Measurements from ENCODE around the gene HP. TPM values are rescaled to one million over a fixed set of nuclear protein-coding genes. Genes with fewer than 3 reads are reported as not detected.

HP gene
- total and polyA plus RNA-seq, 2 of the 4 experiments (the other 2 are of a cell fraction): not detected

DNA sequence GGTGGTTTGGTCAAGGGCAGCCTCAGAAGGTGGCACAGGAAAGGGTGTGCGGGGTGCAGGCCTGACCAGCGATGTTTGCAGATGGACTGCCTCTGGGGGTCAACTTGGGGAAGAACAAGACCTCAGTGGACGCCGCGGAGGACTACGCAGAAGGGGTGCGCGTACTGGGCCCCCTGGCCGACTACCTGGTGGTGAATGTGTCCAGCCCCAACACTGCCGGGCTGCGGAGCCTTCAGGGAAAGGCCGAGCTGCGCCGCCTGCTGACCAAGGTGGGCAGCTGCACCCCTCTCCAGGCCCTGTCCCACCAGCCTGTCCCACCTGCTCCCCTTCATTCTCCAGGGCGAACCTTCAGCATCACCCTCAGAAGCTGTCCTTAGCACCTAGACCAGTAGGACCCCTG is 33.3 kb upstream of the HP start:
- no peak for TF ChIP-seq CHD1 (IDR thresholded peaks at IDR 0.05; ENCODE audit: low read depth, low read length)
- TF ChIP-seq, protein P1, sequence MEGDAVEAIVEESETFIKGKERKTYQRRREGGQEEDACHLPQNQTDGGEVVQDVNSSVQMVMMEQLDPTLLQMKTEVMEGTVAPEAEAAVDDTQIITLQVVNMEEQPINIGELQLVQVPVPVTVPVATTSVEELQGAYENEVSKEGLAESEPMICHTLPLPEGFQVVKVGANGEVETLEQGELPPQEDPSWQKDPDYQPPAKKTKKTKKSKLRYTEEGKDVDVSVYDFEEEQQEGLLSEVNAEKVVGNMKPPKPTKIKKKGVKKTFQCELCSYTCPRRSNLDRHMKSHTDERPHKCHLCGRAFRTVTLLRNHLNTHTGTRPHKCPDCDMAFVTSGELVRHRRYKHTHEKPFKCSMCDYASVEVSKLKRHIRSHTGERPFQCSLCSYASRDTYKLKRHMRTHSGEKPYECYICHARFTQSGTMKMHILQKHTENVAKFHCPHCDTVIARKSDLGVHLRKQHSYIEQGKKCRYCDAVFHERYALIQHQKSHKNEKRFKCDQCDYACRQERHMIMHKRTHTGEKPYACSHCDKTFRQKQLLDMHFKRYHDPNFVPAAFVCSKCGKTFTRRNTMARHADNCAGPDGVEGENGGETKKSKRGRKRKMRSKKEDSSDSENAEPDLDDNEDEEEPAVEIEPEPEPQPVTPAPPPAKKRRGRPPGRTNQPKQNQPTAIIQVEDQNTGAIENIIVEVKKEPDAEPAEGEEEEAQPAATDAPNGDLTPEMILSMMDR (conservative IDR thresholded peaks at IDR 0.05; ENCODE audit: low read depth, low read length): peak; percentile 12; the same call in 1 of the 2 replicates
- TF ChIP-seq BHLHE40 (IDR thresholded peaks at IDR 0.05; ENCODE audit: low read depth, low read length): no peak
- no peak for TF ChIP-seq ELK1 (IDR thresholded peaks at IDR 0.05; ENCODE audit: borderline replicate concordance, low read depth, low read length)
- no peak for TF ChIP-seq FOS (IDR thresholded peaks at IDR 0.05; ENCODE audit: low read depth, low read length)
- TF ChIP-seq NFE2L2 (IDR thresholded peaks at IDR 0.05; ENCODE audit: low read depth, low read length): no peak
- TF ChIP-seq MAZ (IDR thresholded peaks at IDR 0.05; ENCODE audit: borderline replicate concordance, low read depth, low read length): no peak
- no peak for TF ChIP-seq CEBPB (IDR thresholded peaks at IDR 0.05; ENCODE audit: low read depth, low read length)
- H3K23ac ChIP-seq (ENCODE audit: low read depth, low read length): no peak overlapping the region
- no peak overlapping the region for H2BK15ac ChIP-seq (ENCODE audit: low read depth, low read length)
- ATAC-seq (ENCODE audit: low read depth) (no peak), DNase-seq (no peak)
- in situ Hi-C loops (cut with MboI; ENCODE audit: low sequenced_read_pairs) (no loop called here), intact Hi-C loops (cut with micrococcal nuclease) (no loop called here), dilution Hi-C loops (cut with HindIII; ENCODE audit: low sequenced_read_pairs, unreplicated experiment) (no loop called here)
- no peaks in the 10 kb centered on the region for H3K4me1 ChIP-seq (ENCODE audit: control insufficient read depth, insufficient read depth, low read length)
- H4K8ac ChIP-seq (ENCODE audit: low read depth in 2 of 2, low read length in 2 of 2): no peak overlapping the region
- no peak overlapping the region for H2AK9ac ChIP-seq (replicated peaks; ENCODE audit: low read depth, low read length, poor library complexity)
- 72% methylated on average over 12 of the region's 15 CpGs; no CpG with 5 or more reads in 1 of the 2 experiments for WGBS, 2 experiments (ENCODE audit: extremely low coverage in 2 of 2, insufficient read length in 1 of 2)
- H3K9ac ChIP-seq (ENCODE audit: low read depth, low read length): no peak overlapping the region
- H3K27me3 ChIP-seq (ENCODE audit: control insufficient read depth, insufficient read depth, low read length): no peaks in the 10 kb centered on the region
- no peak overlapping the region for H4K5ac ChIP-seq (ENCODE audit: low read depth, low read length)
- H3K4me3 ChIP-seq (ENCODE audit: insufficient read depth, low read depth, low read length): no peak overlapping the region
- no peak overlapping the region for H3K56ac ChIP-seq (ENCODE audit: extremely low read depth, insufficient read depth, low read length)
- ChIA-PET CTCF (no interaction called here), POLR2A (ENCODE audit: unreplicated experiment) (interaction anchor here (0.5 kb wide), 1 partner anchor 71 kb away, joined by 8 read pairs; no protein-coding TSS in a partner anchor)
- H4K91ac ChIP-seq (ENCODE audit: insufficient read depth, low read depth, low read length): no peak overlapping the region
- no peaks in the 10 kb centered on the region for H3K79me1 ChIP-seq (ENCODE audit: low read depth in 1 of 2, low read length in 2 of 2)
- H3K14ac ChIP-seq (replicated peaks; ENCODE audit: low read depth, low read length): no peak overlapping the region
- no peak overlapping the region for H3K4me2 ChIP-seq (ENCODE audit: low read depth, low read length)
- no peak overlapping the region for H3K18ac ChIP-seq (ENCODE audit: low read depth, low read length)
- H3K4ac ChIP-seq (ENCODE audit: low read depth, low read length): no peak overlapping the region
- H2BK5ac ChIP-seq (ENCODE audit: low read depth, low read length, poor library complexity, severe bottlenecking): no peak overlapping the region
- H2BK120ac ChIP-seq (ENCODE audit: low read depth, low read length): no peak overlapping the region
- no peak overlapping the region for H2AK5ac ChIP-seq (ENCODE audit: low read depth, low read length)
- H3K9me1 ChIP-seq (ENCODE audit: insufficient read depth, low read length): 0 out of 2 replicates have a peak, but pooled peaks cover 3% of the 10 kb centered on the region
- H2BK20ac ChIP-seq (ENCODE audit: low read depth, low read length): no peak overlapping the region
- H4K20me1 ChIP-seq (ENCODE audit: insufficient read depth, low read length): no peaks in the 10 kb centered on the region
- H2AFZ ChIP-seq (replicated peaks; ENCODE audit: low read length, poor library complexity): no peak overlapping the region
- H3K27ac ChIP-seq (ENCODE audit: insufficient read depth, low read length): no peak overlapping the region
- peaks cover 7% of the 10 kb centered on the region for H3K36me3 ChIP-seq (ENCODE audit: control insufficient read depth, insufficient read depth, low read length)
- BruUV-seq (replicated peaks): no TSS peak
- H3K9me3 ChIP-seq (ENCODE audit: control insufficient read depth, insufficient read depth, low read length): no peaks in the 10 kb centered on the region

Measured in IMR-90 (cell line).